ENCODE results near the gene ECPAS. TPM values are rescaled to one million over a fixed set of nuclear protein-coding genes. Genes with fewer than 3 reads are reported as not detected.
"Not testable (repeated sequence)": the region's sequence is repeated elsewhere in the genome, so short reads cannot be mapped to it uniquely, and the experiment has no call there.

The ECPAS gene
- total RNA-seq, 1 experiment from 2014 or later: 43.9 TPM

GRCh38 chr9:111414406-111414805 is 69.8 kb downstream of the ECPAS start:
- no peak for DNase-seq (ENCODE audit: low spot score)

GRCh38 chr9:111413996-111414395 is 70.2 kb downstream of the ECPAS start:
- DNase-seq (ENCODE audit: low spot score): no peak

GRCh38 chr9:111412280-111412679 is 71.9 kb downstream of the ECPAS start:
- no peak for DNase-seq (ENCODE audit: low spot score)

- DNase-seq (ENCODE audit: low spot score): no peak
These were observed 72.9 kb downstream of the ECPAS start for GRCh38 chr9:111411266-111411665.

- no peak for DNase-seq (ENCODE audit: low spot score)
These were observed 76.4 kb downstream of the ECPAS start for GRCh38 chr9:111407813-111408212.

GRCh38 chr9:111405701-111406100 is 78.5 kb downstream of the ECPAS start:
- no peak for DNase-seq (ENCODE audit: low spot score)

- not testable (repeated sequence) for DNase-seq (ENCODE audit: low spot score)
These were observed 82.7 kb downstream of the ECPAS start for GRCh38 chr9:111401486-111401885.

GRCh38 chr9:111400564-111400898 is 83.7 kb downstream of the ECPAS start:
- no peak for DNase-seq (ENCODE audit: low spot score)

GRCh38 chr9:111399772-111400563 is 84.2 kb downstream of the ECPAS start:
- DNase-seq (ENCODE audit: low spot score): peak; percentile 16

- no peak for DNase-seq (ENCODE audit: low spot score)
These were observed 84.9 kb downstream of the ECPAS start for GRCh38 chr9:111399211-111399739.

- no peak for DNase-seq (ENCODE audit: low spot score)
These were observed 90.2 kb downstream of the ECPAS start for GRCh38 chr9:111393971-111394370.

GRCh38 chr9:111389406-111389805 is 94.8 kb downstream of the ECPAS start:
- no peak for DNase-seq (ENCODE audit: low spot score)

GRCh38 chr9:111386386-111386785 is 97.8 kb downstream of the ECPAS start:
- no peak for DNase-seq (ENCODE audit: low spot score)

- DNase-seq (ENCODE audit: low spot score): no peak
These were observed 103.2 kb downstream of the ECPAS start for GRCh38 chr9:111381006-111381405.

- no peak for DNase-seq (ENCODE audit: low spot score)
These were observed 108.2 kb downstream of the ECPAS start for GRCh38 chr9:111375817-111376564.

- no peak for DNase-seq (ENCODE audit: low spot score)
These were observed 109.1 kb downstream of the ECPAS start for GRCh38 chr9:111375062-111375461.

- no peak for DNase-seq (ENCODE audit: low spot score)
These were observed 111.9 kb downstream of the ECPAS start for GRCh38 chr9:111372297-111372696.

GRCh38 chr9:111366978-111367377 is 117.2 kb downstream of the ECPAS start:
- no peak for DNase-seq (ENCODE audit: low spot score)

- DNase-seq (ENCODE audit: low spot score): no peak
These were observed 121.7 kb downstream of the ECPAS start for GRCh38 chr9:111362526-111362925.

GRCh38 chr9:111360881-111361280 is 123.3 kb downstream of the ECPAS start:
- DNase-seq (ENCODE audit: low spot score): no peak

GRCh38 chr9:111356481-111357244 is 127.5 kb downstream of the ECPAS start:
- peak; percentile 83 for DNase-seq (ENCODE audit: low spot score)

GRCh38 chr9:111352545-111352944 is 131.6 kb downstream of the ECPAS start:
- no peak for DNase-seq (ENCODE audit: low spot score)

Data from H4 (cell line).